NCI-H524 treated with DMSO at 0.1 percent for 48 hours (cell line): ENCODE data around the gene INSL6.
"Not testable (repeated sequence)": the region's sequence is repeated elsewhere in the genome, so short reads cannot be mapped to it uniquely, and the experiment has no call there.

ENCODE experiments used
- DNase-seq: peaks from one replicate; lab custom pipeline; 2025; lab: John Stamatoyannopoulos, UW

Gene INSL6

GRCh38 chr9:5185220-5185840, at the start of gene INSL6:
Gene INSL6 (minus strand): TSS chr9:5185639. CDS start chr9:5185602, 37 bp downstream.
- DNase-seq: no peak

GRCh38 chr9:5231212-5231611, 45.8 kb upstream of the INSL6 start, which contains the start of gene INSL4:
Gene INSL4 (plus strand): TSS chr9:5231419. CDS start chr9:5231524, 105 bp downstream.
- no peak for DNase-seq

- no peak for DNase-seq
Observed at GRCh38 chr9:5230554-5230953, 45.1 kb upstream of the INSL6 start.

GRCh38 chr9:5205071-5205470, 19.6 kb upstream of the INSL6 start:
- DNase-seq: no peak

GRCh38 chr9:5195463-5195862, 10.0 kb upstream of the INSL6 start:
- no peak for DNase-seq

GRCh38 chr9:5193345-5193744, 7.9 kb upstream of the INSL6 start:
- DNase-seq: no peak

GRCh38 chr9:5191985-5192384, 6.5 kb upstream of the INSL6 start:
- DNase-seq: no peak

- no peak for DNase-seq
Observed at GRCh38 chr9:5188060-5188984, 2.9 kb upstream of the INSL6 start.

GRCh38 chr9:5186416-5187169, 1.2 kb upstream of the INSL6 start:
- DNase-seq: no peak

- no peak for DNase-seq
Observed at GRCh38 chr9:5184776-5185175, 663 bp downstream of the INSL6 start.

GRCh38 chr9:5180631-5181030, 4.8 kb downstream of the INSL6 start:
- DNase-seq: not testable (repeated sequence)

GRCh38 chr9:5178126-5178805, 7.2 kb downstream of the INSL6 start:
- no peak for DNase-seq

GRCh38 chr9:5146241-5146640, 39.2 kb downstream of the INSL6 start:
- no peak for DNase-seq

GRCh38 chr9:5144217-5144616, 41.2 kb downstream of the INSL6 start:
- DNase-seq: no peak

GRCh38 chr9:5140151-5140550, 45.3 kb downstream of the INSL6 start:
- no peak for DNase-seq

- no peak for DNase-seq
Observed at GRCh38 chr9:5122516-5122915, 62.9 kb downstream of the INSL6 start.

- no peak for DNase-seq
Observed at GRCh38 chr9:5122116-5122515, 63.3 kb downstream of the INSL6 start.

GRCh38 chr9:5113994-5114748, 71.3 kb downstream of the INSL6 start:
- no peak for DNase-seq
